ENCODE measurements around the gene CASD1.

The CASD1 gene

DNA sequence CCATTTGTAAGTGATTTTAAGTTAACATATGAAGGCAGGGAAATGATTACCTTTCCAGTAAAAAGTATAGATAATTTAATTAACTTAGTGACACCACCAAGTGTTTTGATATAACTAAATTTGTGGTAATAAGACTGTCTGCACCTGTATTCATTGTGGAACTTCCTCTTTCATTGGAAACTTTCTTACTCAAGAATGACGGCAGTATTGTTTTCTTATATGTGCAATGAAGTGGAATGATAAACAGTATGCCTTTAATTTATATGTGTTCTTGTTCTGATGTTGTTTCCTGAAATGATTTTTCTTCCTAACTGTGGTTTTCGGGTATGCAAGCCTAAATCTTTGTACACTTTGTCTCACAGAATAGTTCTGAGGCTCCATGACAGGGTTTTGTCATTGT is 46.4 kb downstream of the CASD1 start:
- no peaks in the 10 kb centered on the region for H3K4me1 ChIP-seq (ENCODE audit: control insufficient read depth, insufficient read depth, low read length)
- H3K4me3 ChIP-seq (ENCODE audit: insufficient read depth, low read depth, low read length), result no peak overlapping the region
- WGBS, 2 experiments, result 96% methylated on average over 2 of the region's 2 CpGs
- peaks cover 3% of the 10 kb centered on the region for H3K36me3 ChIP-seq (ENCODE audit: control insufficient read depth, insufficient read depth, low read length)
- no peaks in the 10 kb centered on the region for H3K9me3 ChIP-seq (ENCODE audit: control insufficient read depth, low read length)
- no peaks in the 10 kb centered on the region for H3K27me3 ChIP-seq (ENCODE audit: control insufficient read depth, insufficient read depth, low read length, poor library complexity, severe bottlenecking)
- no peak overlapping the region for H3K27ac ChIP-seq (ENCODE audit: insufficient read depth, low read depth, low read length, poor library complexity, severe bottlenecking)

DNA sequence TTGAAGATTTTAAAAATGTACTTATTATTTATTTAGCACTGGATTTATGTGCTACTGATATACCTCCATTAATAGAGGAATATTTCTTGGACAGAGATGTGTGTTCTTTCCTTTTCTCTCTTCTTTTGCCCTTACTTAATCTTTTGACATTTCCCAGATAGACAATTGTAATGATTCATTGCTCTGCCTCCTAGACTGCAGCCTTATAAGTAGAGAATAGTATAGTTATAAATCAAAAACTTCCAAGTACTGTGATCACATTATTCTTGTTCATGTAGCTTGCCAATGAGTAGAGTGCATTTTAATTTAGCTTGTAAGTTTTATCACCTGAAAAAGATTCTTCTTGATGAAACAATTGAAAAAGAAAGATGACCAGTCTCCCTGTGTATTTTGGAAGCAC is 47.6 kb downstream of the CASD1 start:
- Histone ChIP-seq H3K27ac (ENCODE audit: insufficient read depth, low read depth, low read length, poor library complexity, severe bottlenecking) (no peak overlapping the region), H3K4me3 (ENCODE audit: insufficient read depth, low read depth, low read length) (no peak overlapping the region), H3K27me3 (ENCODE audit: control insufficient read depth, insufficient read depth, low read length, poor library complexity, severe bottlenecking) (no peaks in the 10 kb centered on the region), H3K9me3 (ENCODE audit: control insufficient read depth, low read length) (no peaks in the 10 kb centered on the region), H3K4me1 (ENCODE audit: control insufficient read depth, insufficient read depth, low read length) (no peaks in the 10 kb centered on the region), H3K36me3 (ENCODE audit: control insufficient read depth, insufficient read depth, low read length) (peaks cover 3% of the 10 kb centered on the region)

DNA sequence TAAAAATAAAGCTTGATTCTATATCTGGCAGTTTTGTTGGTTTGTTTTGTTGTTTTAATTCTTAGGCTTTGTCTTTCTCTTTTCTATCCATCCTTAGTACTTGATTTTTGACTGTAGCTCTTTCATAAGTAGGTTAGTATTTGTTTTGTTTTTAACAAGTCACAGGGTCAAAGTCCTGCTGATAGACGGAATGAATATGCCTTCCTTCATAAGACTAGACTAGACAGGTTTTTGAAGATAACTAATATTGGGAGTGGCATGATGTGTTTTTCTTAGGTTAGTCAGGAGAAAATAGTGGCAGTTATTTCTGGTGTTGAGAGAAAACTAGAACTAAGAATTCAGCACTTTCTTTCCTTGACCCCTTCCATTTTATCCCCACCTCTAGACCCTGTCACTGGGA is 50.4 kb downstream of the CASD1 start:
- H3K9me3 ChIP-seq (ENCODE audit: control insufficient read depth, low read length), result no peaks in the 10 kb centered on the region
- no peaks in the 10 kb centered on the region for H3K27me3 ChIP-seq (ENCODE audit: control insufficient read depth, insufficient read depth, low read length, poor library complexity, severe bottlenecking)

DNA sequence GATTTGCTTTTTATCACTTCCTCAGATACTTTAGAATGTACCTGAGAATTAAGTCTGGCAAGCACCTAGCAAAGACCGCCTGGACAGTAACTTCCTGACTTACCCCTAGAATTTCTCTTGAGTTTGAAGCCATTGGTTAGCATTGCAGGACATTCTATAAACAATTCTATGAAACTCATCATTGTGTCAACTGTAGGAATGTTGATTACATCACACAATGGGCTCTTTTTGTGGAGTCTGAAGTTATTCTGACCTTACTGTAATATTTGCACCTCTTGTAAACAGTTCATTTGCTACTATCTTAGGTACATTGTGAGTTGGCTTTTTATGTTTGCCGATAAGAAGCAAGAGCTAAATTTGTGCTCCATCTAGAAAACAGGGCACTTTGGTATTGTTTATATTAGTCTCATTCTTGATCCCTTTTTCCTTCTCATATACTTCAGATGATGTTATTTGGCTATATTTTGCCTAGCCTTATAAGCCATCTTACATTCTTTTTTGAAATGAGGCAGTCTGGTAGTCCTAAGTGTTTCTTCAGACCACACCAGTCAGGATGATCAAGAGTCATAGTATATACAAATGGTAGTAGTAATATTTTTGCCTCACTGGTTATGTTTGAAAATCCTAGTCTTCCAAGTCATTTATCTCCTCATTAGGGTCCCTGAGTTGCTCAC is 52.4 kb downstream of the CASD1 start:
- WGBS, 2 experiments, result 92 to 98% methylated on average over 1 to 2 of the region's 2 CpGs
- Histone ChIP-seq H3K4me3 (ENCODE audit: insufficient read depth, low read depth, low read length) (no peak overlapping the region), H3K36me3 (ENCODE audit: control insufficient read depth, insufficient read depth, low read length) (no peaks in the 10 kb centered on the region), H3K27me3 (ENCODE audit: control insufficient read depth, insufficient read depth, low read length, poor library complexity, severe bottlenecking) (no peaks in the 10 kb centered on the region), H3K9me3 (ENCODE audit: control insufficient read depth, low read length) (no peaks in the 10 kb centered on the region), H3K27ac (ENCODE audit: insufficient read depth, low read depth, low read length, poor library complexity, severe bottlenecking) (no peak overlapping the region), H3K4me1 (ENCODE audit: control insufficient read depth, insufficient read depth, low read length) (no peaks in the 10 kb centered on the region)

More for the DNA sequence above, 50.4 kb downstream of the CASD1 start:
- Histone ChIP-seq H3K4me1 (ENCODE audit: control insufficient read depth, insufficient read depth, low read length) (no peaks in the 10 kb centered on the region), H3K36me3 (ENCODE audit: control insufficient read depth, insufficient read depth, low read length) (peaks cover 3% of the 10 kb centered on the region), H3K27ac (ENCODE audit: insufficient read depth, low read depth, low read length, poor library complexity, severe bottlenecking) (no peak overlapping the region), H3K4me3 (ENCODE audit: insufficient read depth, low read depth, low read length) (no peak overlapping the region)
- 100% methylated on average over 1 of the region's 1 CpG for WGBS, 2 experiments

DNA sequence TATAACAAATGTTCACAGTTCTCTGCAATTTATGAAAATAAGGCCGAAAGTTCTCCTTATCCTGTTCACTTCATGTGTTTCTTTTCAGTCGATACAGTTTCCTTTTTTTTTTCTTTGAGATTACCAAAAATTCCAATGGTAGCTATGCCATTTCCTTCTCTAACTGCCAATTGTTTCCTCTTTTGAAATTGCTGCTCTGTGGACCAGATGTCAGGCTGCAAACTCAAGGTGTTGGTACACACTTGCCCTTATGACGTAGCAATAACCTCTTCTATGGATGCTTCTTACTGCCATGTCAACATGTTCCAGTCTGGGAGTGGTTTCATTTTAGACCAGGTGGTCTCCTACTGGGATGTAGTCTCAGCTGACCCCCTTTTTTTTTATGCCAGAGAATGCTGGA is 52.9 kb downstream of the CASD1 start:
- WGBS, 2 experiments, result 93 to 94% methylated on average over 3 of the region's 3 CpGs
- H3K4me1 ChIP-seq (ENCODE audit: control insufficient read depth, insufficient read depth, low read length), result no peaks in the 10 kb centered on the region
- H3K9me3 ChIP-seq (ENCODE audit: control insufficient read depth, low read length), result no peaks in the 10 kb centered on the region
- H3K36me3 ChIP-seq (ENCODE audit: control insufficient read depth, insufficient read depth, low read length), result no peaks in the 10 kb centered on the region
- H3K27ac ChIP-seq (ENCODE audit: insufficient read depth, low read depth, low read length, poor library complexity, severe bottlenecking), result no peak overlapping the region
- no peaks in the 10 kb centered on the region for H3K27me3 ChIP-seq (ENCODE audit: control insufficient read depth, insufficient read depth, low read length, poor library complexity, severe bottlenecking)
- H3K4me3 ChIP-seq (ENCODE audit: insufficient read depth, low read depth, low read length), result no peak overlapping the region

DNA sequence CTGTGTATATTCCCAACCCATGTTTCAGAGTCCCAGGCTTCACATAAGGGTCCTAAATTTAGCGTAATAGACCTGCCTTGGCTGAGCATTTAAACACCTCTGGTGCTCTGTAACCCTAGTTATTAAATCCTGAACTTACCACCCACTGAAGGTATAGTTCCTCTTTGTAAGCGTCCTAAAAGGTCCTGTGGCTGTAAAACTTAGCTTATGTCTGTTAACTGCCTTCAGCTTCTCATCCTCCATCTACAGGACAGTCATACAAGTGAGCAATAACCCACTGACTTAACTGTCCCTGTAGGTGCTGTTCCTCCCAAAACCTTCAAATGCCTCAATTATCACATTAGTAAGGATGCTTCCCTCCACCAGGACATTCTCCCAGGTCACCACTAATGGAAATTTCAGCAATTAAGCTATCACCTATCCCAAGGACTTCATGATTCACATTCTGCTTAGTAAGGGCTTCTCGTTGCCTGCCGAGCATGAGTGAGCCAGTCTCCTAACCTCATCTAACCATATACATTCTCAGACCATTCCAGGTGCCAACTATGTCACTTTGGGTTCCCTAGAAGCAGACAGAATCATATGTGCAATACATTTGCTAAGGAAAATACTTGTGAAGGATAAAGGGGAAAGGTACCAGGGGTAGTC is 55.8 kb downstream of the CASD1 start:
- Histone ChIP-seq H3K36me3 (ENCODE audit: control insufficient read depth, insufficient read depth, low read length) (no peaks in the 10 kb centered on the region), H3K27ac (ENCODE audit: insufficient read depth, low read depth, low read length, poor library complexity, severe bottlenecking) (no peak overlapping the region), H3K9me3 (ENCODE audit: control insufficient read depth, low read length) (no peaks in the 10 kb centered on the region), H3K4me1 (ENCODE audit: control insufficient read depth, insufficient read depth, low read length) (no peaks in the 10 kb centered on the region), H3K4me3 (ENCODE audit: insufficient read depth, low read depth, low read length) (no peak overlapping the region), H3K27me3 (ENCODE audit: control insufficient read depth, insufficient read depth, low read length, poor library complexity, severe bottlenecking) (no peaks in the 10 kb centered on the region)
- 94 to 98% methylated on average over 4 of the region's 4 CpGs for WGBS, 2 experiments

DNA sequence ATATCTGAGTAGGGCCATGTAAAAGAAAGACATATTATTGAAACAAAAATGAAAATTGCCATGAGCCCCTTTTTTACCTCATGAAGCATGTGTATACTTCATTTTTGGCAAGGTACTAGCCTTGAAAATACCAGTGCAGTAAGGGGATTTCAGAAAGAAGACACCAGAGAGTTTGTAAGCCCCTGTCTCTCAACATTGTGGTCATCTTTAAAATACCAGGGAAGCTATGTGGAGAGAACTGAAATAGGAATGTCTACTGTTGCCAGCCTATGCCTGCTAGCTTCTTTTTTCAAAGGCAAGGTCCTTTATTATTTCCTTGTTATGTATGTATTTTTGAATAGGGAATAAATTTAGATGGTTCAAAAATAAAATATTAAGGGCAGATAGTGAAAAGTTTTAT is 57.8 kb downstream of the CASD1 start:
- Histone ChIP-seq H3K4me3 (ENCODE audit: insufficient read depth, low read depth, low read length) (no peak overlapping the region), H3K4me1 (ENCODE audit: control insufficient read depth, insufficient read depth, low read length) (no peaks in the 10 kb centered on the region), H3K27ac (ENCODE audit: insufficient read depth, low read depth, low read length, poor library complexity, severe bottlenecking) (no peak overlapping the region), H3K36me3 (ENCODE audit: control insufficient read depth, insufficient read depth, low read length) (no peaks in the 10 kb centered on the region), H3K27me3 (ENCODE audit: control insufficient read depth, insufficient read depth, low read length, poor library complexity, severe bottlenecking) (no peaks in the 10 kb centered on the region), H3K9me3 (ENCODE audit: control insufficient read depth, low read length) (no peaks in the 10 kb centered on the region)

DNA sequence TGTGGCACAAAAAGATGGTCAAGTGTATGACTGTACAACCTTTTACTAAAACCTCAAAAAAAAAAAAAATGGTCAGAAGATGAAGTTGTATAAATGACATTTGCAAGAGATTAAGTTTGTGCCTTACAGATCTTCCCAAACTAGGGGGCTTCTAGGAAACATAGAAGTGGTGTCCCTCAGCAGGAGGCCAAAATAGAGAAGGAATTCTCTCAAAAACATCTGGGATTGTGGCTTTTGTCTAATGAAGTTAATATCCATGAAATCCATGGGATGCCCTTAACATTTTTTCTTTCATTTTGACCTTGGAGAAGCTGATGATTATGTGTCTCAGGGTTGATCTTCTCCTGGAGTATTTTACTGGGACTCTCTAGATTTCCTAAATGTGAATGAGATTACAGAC is 62.2 kb downstream of the CASD1 start:
- no peaks in the 10 kb centered on the region for H3K4me1 ChIP-seq (ENCODE audit: control insufficient read depth, insufficient read depth, low read length)

DNA sequence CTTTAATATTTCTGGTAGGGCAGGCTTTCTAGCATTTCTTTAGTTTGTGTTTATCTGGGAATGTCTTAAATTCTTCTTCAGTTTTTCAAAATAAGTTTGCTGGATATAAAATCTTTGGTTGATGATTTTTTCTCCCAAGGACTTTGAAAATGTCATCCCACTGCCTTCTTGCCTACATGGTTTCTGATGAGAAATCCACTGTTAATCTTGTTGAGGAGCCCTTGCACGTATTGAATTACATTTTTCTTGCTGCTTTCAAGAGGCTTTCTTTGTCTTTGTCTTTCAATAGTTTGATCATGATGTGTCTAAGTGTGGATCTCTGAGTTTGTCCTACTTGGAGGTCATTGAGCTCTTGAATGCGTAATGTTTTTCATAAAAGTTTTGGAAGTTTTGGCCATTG is 66.0 kb downstream of the CASD1 start:
- Histone ChIP-seq H3K9me3 (ENCODE audit: control insufficient read depth, low read length) (peaks cover 6% of the 10 kb centered on the region), H3K27ac (ENCODE audit: insufficient read depth, low read depth, low read length, poor library complexity, severe bottlenecking) (no peak overlapping the region), H3K4me3 (ENCODE audit: insufficient read depth, low read depth, low read length) (no peak overlapping the region), H3K4me1 (ENCODE audit: control insufficient read depth, insufficient read depth, low read length) (no peaks in the 10 kb centered on the region), H3K27me3 (ENCODE audit: control insufficient read depth, insufficient read depth, low read length, poor library complexity, severe bottlenecking) (no peaks in the 10 kb centered on the region), H3K36me3 (ENCODE audit: control insufficient read depth, insufficient read depth, low read length) (no peaks in the 10 kb centered on the region)
- 93 to 95% methylated on average over 1 to 2 of the region's 2 CpGs for WGBS, 2 experiments

More for the DNA sequence above, 62.2 kb downstream of the CASD1 start:
- H3K36me3 ChIP-seq (ENCODE audit: control insufficient read depth, insufficient read depth, low read length), result no peaks in the 10 kb centered on the region
- no peak overlapping the region for H3K27ac ChIP-seq (ENCODE audit: insufficient read depth, low read depth, low read length, poor library complexity, severe bottlenecking)
- H3K27me3 ChIP-seq (ENCODE audit: control insufficient read depth, insufficient read depth, low read length, poor library complexity, severe bottlenecking), result no peaks in the 10 kb centered on the region
- H3K9me3 ChIP-seq (ENCODE audit: control insufficient read depth, low read length), result peaks cover 6% of the 10 kb centered on the region
- H3K4me3 ChIP-seq (ENCODE audit: insufficient read depth, low read depth, low read length), result no peak overlapping the region

DNA sequence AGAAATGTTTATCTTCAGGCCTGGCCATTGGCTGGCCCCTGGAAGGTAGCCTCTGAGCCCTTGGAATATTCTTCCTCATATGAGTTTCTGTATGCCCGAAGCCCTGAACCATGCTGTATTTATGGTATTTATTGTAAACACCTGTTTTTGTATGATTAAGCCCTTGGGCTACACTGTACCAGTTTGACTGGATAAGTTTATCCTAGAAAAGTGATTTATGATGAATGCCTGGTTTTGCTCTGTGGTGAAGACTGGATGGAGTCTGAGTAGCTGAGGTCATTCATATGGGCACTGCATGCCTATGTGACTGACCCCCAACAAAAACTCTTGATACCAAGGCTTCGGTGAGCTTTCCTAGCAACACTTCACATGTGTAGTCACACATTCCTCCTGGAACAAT is 66.7 kb downstream of the CASD1 start:
- H3K9me3 ChIP-seq (ENCODE audit: control insufficient read depth, low read length), result peaks cover 6% of the 10 kb centered on the region
- no peak overlapping the region for H3K27ac ChIP-seq (ENCODE audit: insufficient read depth, low read depth, low read length, poor library complexity, severe bottlenecking)
- no peak overlapping the region for H3K4me3 ChIP-seq (ENCODE audit: insufficient read depth, low read depth, low read length)
- no peaks in the 10 kb centered on the region for H3K36me3 ChIP-seq (ENCODE audit: control insufficient read depth, insufficient read depth, low read length)
- 91 to 100% methylated on average over 2 of the region's 2 CpGs for WGBS, 2 experiments
- H3K4me1 ChIP-seq (ENCODE audit: control insufficient read depth, insufficient read depth, low read length), result no peaks in the 10 kb centered on the region
- no peaks in the 10 kb centered on the region for H3K27me3 ChIP-seq (ENCODE audit: control insufficient read depth, insufficient read depth, low read length, poor library complexity, severe bottlenecking)

All from ectodermal cell (in vitro differentiated cells).